GM18867 (cell line): ENCODE data around the gene DIP2C.

Experiments
- ATAC-seq: cut with Tn5 transposase; IDR thresholded peaks from one replicate; pipeline ENCODE4 v1.9.1; 2021; ENCODE audit warnings: mild to moderate bottlenecking, moderate library complexity; ENCODE audit not compliant: unreplicated experiment

The DIP2C gene

GRCh38 chr10:630581-631073 lies 58.8 kb downstream of the DIP2C start:
- ATAC-seq: no peak

DNA sequence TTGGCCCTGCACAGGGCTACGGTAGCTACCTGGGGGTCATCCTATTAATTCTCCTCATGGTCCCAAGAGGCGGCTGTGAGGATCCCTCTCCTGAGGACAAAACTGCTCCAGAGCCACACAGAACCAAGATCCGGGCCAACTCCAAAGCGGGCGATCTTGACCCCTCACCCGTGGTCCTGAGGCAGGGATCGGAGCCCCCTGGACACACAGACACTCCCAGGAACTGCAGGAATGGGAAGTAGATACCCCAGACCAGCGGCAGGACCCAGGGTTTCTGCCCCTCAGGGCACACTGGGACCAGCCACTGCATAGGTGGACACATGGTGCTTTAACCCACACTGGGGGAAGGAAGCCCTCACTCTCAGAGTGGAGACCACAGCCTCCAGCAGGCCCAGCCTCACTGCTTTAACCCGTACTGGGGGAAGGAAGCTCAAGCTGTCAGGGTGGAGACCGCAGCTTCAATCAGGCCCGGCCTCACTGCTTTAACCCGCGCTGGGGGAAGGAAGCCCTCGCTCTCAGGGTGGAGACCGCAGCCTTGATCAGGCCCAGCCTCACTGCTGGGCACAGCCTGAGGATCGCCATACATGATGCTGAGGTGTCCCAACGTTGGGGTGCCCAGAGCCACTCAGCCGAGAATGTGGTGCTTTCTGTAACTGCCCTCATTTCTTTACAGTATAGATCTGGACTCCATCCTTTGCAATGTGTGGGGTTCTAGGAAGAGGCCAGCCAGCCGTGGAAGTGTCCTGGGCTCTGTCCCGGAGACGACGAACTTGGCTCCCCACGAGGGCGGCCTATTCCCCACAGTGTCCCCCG lies 60.1 kb downstream of the DIP2C start:
- no peak for ATAC-seq

DNA sequence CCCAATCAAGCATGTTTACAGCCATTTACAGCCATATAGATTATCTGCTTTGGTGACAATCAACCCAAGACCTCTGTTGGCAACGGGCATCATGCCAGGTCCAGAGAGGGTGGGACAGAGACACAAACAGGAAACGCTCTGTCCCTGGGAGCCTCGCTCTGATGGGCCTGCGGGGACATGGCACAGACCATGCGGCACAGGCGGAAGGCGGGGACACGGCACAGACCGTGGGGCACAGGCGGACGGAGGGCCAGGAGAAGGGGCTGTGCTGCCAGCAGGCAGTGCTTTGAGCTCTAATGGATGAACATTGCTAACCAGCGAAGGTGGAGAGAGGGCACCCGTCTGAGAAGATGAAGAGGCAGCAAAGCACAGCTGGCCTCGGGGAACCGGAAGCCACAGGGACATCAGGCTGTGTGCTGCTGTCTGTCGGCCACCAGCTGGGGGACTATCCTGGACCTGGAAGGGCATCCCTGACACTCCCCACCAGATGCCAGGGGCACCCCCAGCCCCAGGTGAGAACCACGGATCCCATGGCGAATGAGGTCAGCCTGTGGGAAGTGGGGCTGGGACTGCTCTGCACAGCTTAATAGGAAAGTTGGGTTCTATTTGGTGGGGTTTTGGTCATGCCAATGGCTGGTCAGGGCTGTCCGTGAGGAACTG lies 61.0 kb downstream of the DIP2C start:
- ATAC-seq: no peak

DNA sequence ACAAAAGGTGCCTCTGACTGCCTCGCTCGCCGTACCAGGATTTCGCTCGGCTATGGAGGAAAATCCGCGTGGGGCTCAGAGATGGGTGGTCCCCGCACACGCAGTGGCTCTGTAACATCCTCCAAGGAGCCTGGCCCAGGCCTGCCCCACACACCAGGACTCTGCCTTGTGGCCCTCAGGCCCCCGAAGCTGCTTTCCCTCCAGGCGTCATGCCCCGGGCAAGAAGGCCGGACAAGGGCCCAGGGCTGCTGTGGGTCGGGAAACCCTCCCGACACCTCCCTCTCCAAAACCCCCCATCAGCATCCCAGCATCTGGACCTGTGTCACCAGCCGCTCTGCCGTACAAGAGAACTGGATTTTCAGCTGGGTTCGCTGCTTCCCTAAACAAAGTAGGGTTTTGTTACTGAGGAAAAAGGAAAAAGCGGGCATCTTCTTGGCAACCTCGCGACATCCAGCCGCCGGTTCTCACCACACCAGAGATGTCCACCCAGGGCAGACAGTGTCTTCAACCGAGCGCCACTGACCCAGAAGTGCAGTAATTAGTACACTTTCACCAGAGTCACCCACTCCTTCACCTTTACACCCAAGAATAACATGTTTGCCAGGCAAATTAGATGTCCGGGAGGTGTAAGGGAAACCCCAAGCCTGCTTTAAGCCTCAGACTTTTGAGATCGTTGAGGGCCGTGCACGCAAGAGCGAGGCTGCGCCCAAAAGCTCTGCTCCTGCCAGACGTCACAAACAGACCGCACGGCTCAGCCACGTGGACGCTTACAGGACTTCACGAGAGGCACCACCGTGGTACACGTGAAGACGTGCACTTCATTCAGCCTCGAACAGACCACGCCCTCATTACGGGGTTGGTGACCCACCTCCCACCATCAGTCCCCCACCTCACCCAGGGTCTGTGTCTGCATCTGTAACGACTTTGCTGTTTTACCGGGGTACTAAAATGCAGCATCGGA lies 62.2 kb downstream of the DIP2C start:
- no peak for ATAC-seq

GRCh38 chr10:625751-626711 lies 63.4 kb downstream of the DIP2C start:
- ATAC-seq: no peak

GRCh38 chr10:625333-625696 lies 64.2 kb downstream of the DIP2C start:
- ATAC-seq: no peak

DNA sequence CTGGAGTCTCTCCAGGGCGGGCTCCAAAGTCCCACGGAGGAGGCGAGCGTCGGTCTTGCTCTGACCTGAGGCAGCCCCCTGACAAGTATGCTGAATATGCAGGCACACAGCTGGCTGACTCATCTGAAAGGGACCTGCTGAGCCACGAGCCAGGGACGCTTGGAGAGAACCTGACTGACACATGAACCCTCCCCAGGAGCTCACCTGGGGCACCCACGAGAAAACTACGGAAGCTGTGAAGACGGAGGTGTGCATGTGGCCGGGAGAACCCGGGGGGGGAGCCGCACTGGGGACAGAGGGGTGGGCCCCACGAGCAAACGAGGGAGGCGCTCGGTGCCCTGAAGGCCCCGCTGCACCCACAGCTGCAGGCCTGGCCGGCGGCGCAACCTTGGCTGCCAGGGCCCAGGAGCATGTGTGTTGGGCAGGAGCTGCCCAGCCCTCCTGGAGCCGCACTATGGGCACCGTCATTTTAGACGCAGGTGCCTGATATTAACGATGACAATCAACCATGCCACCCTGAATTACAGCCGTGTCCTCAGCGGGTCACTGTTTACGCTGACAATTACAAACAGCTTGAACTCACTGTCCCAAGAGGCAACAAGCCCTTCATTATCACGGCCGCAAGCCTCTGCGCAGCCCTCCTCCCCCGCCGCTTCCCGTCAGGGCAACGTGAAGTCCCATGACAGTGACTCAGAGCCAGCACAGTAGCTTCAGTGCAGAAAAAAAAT lies 64.7 kb downstream of the DIP2C start:
- no peak for ATAC-seq

DNA sequence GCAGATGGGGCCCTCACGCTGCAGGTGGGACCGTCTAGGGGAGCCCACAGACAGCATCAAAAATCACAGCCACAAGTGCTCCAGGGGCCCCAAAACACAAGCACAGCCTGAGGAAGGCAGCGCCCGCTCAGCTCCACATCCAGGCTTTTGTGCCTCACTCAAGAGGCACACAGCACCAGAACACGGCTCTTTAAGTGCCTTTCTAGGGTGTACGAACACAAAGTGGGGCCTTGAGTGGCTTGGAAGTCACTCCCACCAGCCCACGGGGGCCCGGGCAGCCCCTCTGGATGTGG lies 65.2 kb downstream of the DIP2C start:
- no peak for ATAC-seq

DNA sequence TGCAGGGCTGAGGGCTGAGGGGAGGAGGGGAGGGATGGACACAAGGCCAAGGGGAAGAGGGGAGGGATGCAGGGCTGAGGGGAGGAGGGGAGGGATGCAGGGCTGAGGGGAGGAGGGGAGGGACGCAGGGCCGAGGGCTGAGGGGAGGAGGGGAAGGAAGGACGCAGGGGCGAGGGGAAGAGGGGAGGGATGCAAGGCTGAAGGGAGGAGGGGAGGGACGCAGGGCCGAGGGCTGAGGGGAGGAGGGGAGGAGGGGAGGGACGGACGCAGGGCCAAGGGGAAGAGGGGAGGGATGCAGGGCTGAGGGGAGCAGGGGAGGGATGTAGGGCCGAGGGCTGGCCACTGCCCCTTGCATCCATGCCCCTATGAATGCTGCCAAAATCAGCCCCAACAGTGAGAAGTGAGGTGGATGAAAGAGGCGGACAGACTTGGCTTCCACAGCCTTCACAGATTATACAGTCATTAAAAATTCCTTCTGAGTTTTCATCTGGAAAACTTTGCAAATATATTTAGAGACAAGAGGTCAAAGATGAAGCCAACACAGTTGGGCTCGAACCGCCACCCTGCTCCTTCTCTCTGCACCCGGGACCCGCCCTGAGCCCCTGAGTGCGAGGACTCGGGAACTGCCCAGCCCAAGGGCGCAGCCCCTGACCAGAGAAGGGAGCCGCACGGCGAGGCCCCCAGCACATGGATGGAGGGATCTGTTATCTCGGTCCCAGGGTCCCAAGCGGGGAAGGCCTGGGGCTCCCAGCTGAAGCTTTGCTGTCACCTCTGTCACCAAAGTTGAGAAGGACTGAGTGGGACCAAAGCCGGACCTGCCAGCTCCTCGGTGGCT lies 65.8 kb downstream of the DIP2C start:
- ATAC-seq: no peak

DNA sequence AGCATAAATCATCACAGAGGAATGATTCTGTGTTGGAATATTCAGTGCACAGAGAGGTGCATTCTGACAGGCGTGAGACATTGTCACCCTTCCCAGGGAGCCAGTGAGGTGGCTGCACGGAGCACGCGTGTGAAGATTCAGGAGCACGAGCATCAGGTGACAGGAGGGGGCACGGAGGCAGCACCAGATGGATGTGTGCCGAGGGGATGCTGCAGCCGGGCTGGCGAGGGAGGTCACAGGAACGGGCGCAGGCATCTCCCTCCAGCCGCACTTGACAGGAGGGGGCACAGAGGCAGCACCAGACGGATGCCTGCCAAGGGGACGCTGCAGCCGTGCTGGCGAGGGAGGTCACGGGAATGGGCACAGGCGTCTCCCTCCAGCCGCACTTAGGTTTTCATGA lies 66.5 kb downstream of the DIP2C start:
- no peak for ATAC-seq

GRCh38 chr10:621981-622740 lies 67.3 kb downstream of the DIP2C start:
- no peak for ATAC-seq

DNA sequence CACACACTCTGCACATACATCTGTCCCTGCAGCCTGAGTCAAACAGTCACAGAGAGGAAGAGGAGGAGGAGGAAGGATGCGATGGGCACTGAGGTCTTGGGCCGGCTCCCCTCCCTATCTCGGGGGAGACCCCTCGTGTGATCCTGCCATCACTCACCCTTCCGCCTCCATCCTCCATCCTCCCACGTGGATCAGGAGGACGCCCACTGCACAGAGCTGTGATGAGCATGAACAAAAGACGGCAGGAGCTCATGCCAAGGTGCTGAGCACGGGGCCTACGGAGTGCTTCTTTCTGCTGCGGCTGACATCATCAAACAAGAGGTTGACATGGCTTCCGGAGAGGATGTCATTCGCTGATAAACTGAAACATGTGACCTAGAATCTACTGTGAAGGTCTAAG lies 68.0 kb downstream of the DIP2C start:
- ATAC-seq: no peak

DNA sequence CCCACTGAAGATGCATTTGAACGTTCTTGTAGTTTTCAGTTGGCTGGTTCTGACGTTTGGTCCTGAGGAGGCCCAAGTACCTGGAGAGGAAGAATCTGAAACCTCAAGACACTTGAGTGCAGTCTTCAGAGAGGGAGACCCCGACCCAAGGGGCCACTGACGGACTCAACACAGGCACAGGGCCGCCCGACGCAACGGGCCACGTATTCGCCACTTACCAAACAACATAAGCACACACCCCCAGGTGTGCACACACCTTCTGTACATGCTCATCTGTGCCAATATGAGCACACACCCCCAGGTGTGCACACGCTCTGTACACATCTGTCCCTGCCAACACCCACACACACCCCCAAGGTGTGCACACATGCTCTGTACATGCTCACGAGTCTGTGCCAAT lies 68.5 kb downstream of the DIP2C start:
- no peak for ATAC-seq

- ATAC-seq: no peak
Measured at GRCh38 chr10:620417-620816, 69.1 kb downstream of the DIP2C start.

DNA sequence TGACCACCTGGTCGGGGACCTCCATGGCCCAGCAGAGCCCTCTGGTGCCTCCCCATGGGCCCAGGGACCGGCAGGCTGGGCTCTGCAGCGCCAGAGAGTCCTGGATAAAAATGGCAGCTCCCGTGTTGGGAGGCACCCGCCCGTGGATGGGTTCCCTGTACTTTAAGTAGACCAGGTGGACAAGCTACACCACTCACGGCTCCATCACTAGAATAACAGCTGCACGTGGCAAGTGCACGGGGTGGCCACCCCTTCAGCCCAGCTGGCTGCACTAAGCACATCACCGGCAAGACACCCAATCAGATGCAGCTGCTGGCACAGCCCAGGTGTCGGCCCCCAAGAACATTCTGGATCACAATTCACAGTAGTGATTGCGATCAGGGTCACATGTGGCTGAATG lies 69.8 kb downstream of the DIP2C start:
- no peak for ATAC-seq

- ATAC-seq: no peak
Measured at GRCh38 chr10:618229-618989, 71.1 kb downstream of the DIP2C start.

DNA sequence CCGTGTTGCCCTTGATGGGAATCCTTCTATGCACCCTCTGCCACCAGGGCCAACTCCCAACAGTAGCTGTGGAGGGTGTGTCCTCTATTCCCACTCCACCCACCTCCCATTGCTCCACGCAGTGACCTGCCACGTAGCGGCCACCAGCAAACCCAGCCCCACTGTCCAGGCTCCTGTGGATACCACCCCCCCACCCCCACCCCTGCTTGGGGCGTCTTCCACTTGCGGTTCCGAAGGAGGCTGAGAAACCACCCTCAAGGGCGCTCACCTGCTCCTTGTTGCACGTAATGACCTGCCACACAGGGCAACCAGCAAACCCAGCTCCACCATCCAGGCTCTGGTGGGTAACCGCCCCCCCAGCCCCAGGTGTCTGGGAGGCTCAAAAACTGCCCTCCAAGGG lies 72.0 kb downstream of the DIP2C start:
- no peak for ATAC-seq
